Panc1 (cell line): ENCODE results near the gene CIAO3. TPM values are rescaled to one million over a fixed set of nuclear protein-coding genes. Genes with fewer than 3 reads are reported as not detected.

ENCODE experiments used
- ATAC-seq: fragments of 200-7000 bp; cut with Tn5 transposase; 2 replicates; pipeline ENCODE4 v1.9.1; 2020; ENCODE audit warnings: mild to moderate bottlenecking, moderate library complexity
- BruUV-seq: library from RNA; stranded (reverse); fragments of 400-500 nt; replicated peaks from 2 replicates; lab custom pipeline; 2021; lab: Mats Ljungman, UMichigan
- CTCF ChIA-PET: fragments of 300-600 bp; sonication (Branson Sonifier 250); formaldehyde crosslinking; loops from one replicate; lab custom pipeline; 2022; ENCODE audit warnings: antibody characterized with exemption; lab: Charles Lee
- POLR2A ChIA-PET: fragments of 300-600 bp; sonication (Branson Sonifier 250); formaldehyde crosslinking; loops from one replicate; lab custom pipeline; 2022; ENCODE audit warnings: antibody characterized with exemption; lab: Charles Lee
- DNase-seq: peaks from one replicate; pipeline ENCODE4 v3.0.0-alpha.2; 2010; ENCODE audit warnings: low read depth, low spot score
- H3K27ac ChIP-seq: 2 replicates; pipeline ENCODE4 v1.5.1; 2011; ENCODE audit warnings: mild to moderate bottlenecking, low read length, inconsistent platforms
- H3K27me3 ChIP-seq: fragments of 200-500 bp; sonication (Bioruptor generic); 2 replicates; pipeline ENCODE4 v1.6.0; 2014; ENCODE audit warnings: low read length, inconsistent platforms; ENCODE audit not compliant: control insufficient read depth, insufficient read depth
- H3K36me3 ChIP-seq: fragments of 200-500 bp; sonication (Bioruptor generic); 2 replicates; pipeline ENCODE4 v1.5.1; 2014; ENCODE audit warnings: inconsistent platforms, mild to moderate bottlenecking, low read length, moderate library complexity; ENCODE audit not compliant: control insufficient read depth, insufficient read depth
- H3K4me1 ChIP-seq: 2 replicates; pipeline ENCODE4 v1.5.1; 2011; ENCODE audit warnings: inconsistent platforms, mild to moderate bottlenecking, low read length, moderate library complexity; ENCODE audit not compliant: control insufficient read depth, insufficient read depth
- H3K4me3 ChIP-seq, 2 experiments: 2 replicates each; pipeline ENCODE4 v1.5.1; 2011 to 2012; ENCODE audit warnings: low read depth in 2 of 2, low read length in 2 of 2, mild to moderate bottlenecking in 2 of 2, inconsistent platforms in 1 of 2, moderate library complexity in 1 of 2
- H3K9me3 ChIP-seq: fragments of 200-500 bp; sonication (Bioruptor generic); 2 replicates; pipeline ENCODE4 v1.5.1; 2014; ENCODE audit warnings: low read depth, mild to moderate bottlenecking, inconsistent platforms, low read length, moderate library complexity; ENCODE audit not compliant: control insufficient read depth, insufficient read depth
- POLR2AphosphoS5 ChIP-seq: IDR thresholded peaks from 2 replicates; pipeline ENCODE4 v1.6.1; 2012; ENCODE audit warnings: mild to moderate bottlenecking, low read depth, low read length, moderate library complexity
- SIN3A ChIP-seq: IDR thresholded peaks from 2 replicates; pipeline ENCODE4 v1.6.1; 2012; ENCODE audit warnings: low read depth, mild to moderate bottlenecking, low read length, moderate library complexity, borderline replicate concordance; ENCODE audit not compliant: insufficient read depth
- TCF7L2 ChIP-seq: IDR thresholded peaks from 2 replicates; pipeline ENCODE4 v1.6.1; 2011; ENCODE audit warnings: mild to moderate bottlenecking, low read depth, low read length, inconsistent platforms
- in situ Hi-C: cut with HindIII; loops from 2 replicates; pipeline ENCODE4 v1.10.0; 2016; ENCODE audit warnings: low sequenced_read_pairs, low pct_unique_long_range_greater_than_20kb
- intact Hi-C: fragments of 100-400 bp; cut with micrococcal nuclease; formaldehyde crosslinking; loops from one replicate; pipeline ENCODE4 v1.10.0; 2022; ENCODE audit not compliant: unreplicated experiment
- total RNA-seq: library from RNA; stranded (reverse); gene quantifications from one replicate; pipeline ENCODE4 v1.2.1, GENCODE V29; 2021; ENCODE audit not compliant: unreplicated experiment
- TF ChIP-seq, protein P1 (sequence below), 2 experiments: IDR thresholded peaks; 2 replicates each; pipeline ENCODE4 v1.6.1; 2011 to 2012; ENCODE audit warnings: low read depth in 2 of 2, control low read depth in 1 of 2, low read length in 1 of 2, mild to moderate bottlenecking in 1 of 2, moderate library complexity in 1 of 2; ENCODE audit not compliant: insufficient read depth in 1 of 2
- TF ChIP-seq, protein P2 (sequence below): fragments of 450-650 bp; IDR thresholded peaks from 2 replicates; pipeline ENCODE4 v1.5.1; 2017; ENCODE audit warnings: mild to moderate bottlenecking

CIAO3 gene
- total RNA-seq, 1 experiment from 2014 or later, result 34.0 TPM

DNA sequence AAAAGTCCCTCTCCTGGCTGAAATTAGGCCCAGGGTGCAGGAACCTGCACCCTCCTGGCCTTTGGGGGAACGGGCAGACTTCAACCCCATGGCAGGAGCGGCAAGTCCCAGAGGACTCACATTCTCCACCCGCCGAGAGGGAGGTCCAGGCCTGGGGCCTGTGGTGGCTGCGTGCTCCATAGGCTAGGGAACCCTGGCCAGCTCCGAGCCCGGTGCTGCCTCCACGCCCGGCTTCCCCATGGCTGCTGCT lies 14.7 kb downstream of the CIAO3 start:
- TF ChIP-seq, protein P1, sequence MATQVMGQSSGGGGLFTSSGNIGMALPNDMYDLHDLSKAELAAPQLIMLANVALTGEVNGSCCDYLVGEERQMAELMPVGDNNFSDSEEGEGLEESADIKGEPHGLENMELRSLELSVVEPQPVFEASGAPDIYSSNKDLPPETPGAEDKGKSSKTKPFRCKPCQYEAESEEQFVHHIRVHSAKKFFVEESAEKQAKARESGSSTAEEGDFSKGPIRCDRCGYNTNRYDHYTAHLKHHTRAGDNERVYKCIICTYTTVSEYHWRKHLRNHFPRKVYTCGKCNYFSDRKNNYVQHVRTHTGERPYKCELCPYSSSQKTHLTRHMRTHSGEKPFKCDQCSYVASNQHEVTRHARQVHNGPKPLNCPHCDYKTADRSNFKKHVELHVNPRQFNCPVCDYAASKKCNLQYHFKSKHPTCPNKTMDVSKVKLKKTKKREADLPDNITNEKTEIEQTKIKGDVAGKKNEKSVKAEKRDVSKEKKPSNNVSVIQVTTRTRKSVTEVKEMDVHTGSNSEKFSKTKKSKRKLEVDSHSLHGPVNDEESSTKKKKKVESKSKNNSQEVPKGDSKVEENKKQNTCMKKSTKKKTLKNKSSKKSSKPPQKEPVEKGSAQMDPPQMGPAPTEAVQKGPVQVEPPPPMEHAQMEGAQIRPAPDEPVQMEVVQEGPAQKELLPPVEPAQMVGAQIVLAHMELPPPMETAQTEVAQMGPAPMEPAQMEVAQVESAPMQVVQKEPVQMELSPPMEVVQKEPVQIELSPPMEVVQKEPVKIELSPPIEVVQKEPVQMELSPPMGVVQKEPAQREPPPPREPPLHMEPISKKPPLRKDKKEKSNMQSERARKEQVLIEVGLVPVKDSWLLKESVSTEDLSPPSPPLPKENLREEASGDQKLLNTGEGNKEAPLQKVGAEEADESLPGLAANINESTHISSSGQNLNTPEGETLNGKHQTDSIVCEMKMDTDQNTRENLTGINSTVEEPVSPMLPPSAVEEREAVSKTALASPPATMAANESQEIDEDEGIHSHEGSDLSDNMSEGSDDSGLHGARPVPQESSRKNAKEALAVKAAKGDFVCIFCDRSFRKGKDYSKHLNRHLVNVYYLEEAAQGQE (IDR thresholded peaks at IDR 0.05; ENCODE audit: insufficient read depth in 1 of 2, low read depth in 2 of 2, low read length in 1 of 2), result 0 out of 4 replicates have a peak, but pooled peaks of 1 of the 2 experiments have one; percentile 16
- TF ChIP-seq SIN3A (0 out of 2 replicates have a peak, but pooled peaks have one; percentile 32), TCF7L2 (no peak)
- no peaks in the 10 kb centered on the region for H3K9me3 ChIP-seq
- DNase-seq (no peak), ATAC-seq (no peak)
- H3K27me3 ChIP-seq, result no peaks in the 10 kb centered on the region
- no peaks in the 10 kb centered on the region for H3K36me3 ChIP-seq
- in situ Hi-C loops (no loop called here), intact Hi-C loops (no loop called here)
- peaks cover 13% of the 10 kb centered on the region for H3K4me1 ChIP-seq
- POLR2A ChIA-PET, result interaction anchor here (0.7 kb wide), 1 partner anchor 163 kb away, joined by 3 read pairs; no protein-coding TSS in a partner anchor
- H3K27ac ChIP-seq, result peak overlapping the region; percentile 54; the same call in 1 of the 2 replicates
- H3K4me3 ChIP-seq, result peak overlapping the region in 1 of 2 experiments; percentile 64; a peak in 2 of 4 replicates
- BruUV-seq, result no TSS peak
- CTCF ChIA-PET, result no interaction called here

DNA sequence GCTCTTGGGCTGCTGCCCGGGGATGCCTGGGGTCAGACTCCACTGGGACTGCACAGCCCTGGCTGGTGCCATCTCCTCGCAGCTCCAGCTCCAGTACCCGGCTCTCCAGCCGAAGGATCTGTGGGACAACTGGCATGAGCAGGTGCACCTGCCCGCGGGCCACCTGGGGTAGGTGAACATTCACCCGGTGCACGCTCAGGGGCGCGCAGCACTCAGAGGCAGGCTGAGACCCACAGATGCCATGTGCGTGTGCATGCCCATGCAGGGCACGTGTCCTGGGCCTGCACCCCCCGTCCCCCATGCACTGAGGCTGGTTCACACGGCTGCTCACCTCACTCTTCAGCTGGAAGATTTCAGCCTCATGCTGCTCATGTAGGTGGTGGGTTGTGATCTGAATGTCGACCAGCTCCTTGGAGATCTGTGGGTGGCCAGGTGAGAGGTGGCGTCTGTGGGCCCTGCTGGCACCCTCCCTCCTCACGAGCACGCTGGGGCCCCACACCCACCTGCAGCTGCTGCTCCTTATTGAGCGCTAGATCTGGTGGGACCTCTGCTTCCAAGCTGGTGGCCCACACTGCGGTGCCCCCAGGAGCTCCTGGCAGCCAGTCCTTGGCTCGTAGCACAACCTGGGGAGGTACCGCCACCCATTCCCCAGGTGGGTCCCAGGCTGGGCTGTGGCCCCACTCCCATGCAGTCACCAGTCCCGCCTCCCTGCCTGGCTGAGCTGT lies 15.2 kb downstream of the CIAO3 start:
- ATAC-seq, result no peak
- Histone ChIP-seq H3K27me3 (no peaks in the 10 kb centered on the region), H3K27ac (peak overlapping the region; percentile 54; the same call in 1 of the 2 replicates), H3K4me3 (no peak overlapping the region), H3K36me3 (no peaks in the 10 kb centered on the region), H3K9me3 (no peaks in the 10 kb centered on the region), H3K4me1 (peaks cover 13% of the 10 kb centered on the region)
- intact Hi-C loops, result no loop called here
- in situ Hi-C loops, result no loop called here
- ChIA-PET CTCF (interaction anchor here (0.6 to 2.1 kb wide), 2 partner anchors 13 to 425 kb away, joined by 7 to 10 read pairs; no protein-coding TSS in a partner anchor), POLR2A (no interaction called here)
- DNase-seq, result no peak
- no TSS peak for BruUV-seq
- TF ChIP-seq SIN3A (no peak), POLR2AphosphoS5 (no peak), TCF7L2 (no peak)
- TF ChIP-seq, protein P1 (IDR thresholded peaks at IDR 0.05; ENCODE audit: insufficient read depth in 1 of 2, low read depth in 2 of 2, low read length in 1 of 2), result no peak
- TF ChIP-seq, protein P2, sequence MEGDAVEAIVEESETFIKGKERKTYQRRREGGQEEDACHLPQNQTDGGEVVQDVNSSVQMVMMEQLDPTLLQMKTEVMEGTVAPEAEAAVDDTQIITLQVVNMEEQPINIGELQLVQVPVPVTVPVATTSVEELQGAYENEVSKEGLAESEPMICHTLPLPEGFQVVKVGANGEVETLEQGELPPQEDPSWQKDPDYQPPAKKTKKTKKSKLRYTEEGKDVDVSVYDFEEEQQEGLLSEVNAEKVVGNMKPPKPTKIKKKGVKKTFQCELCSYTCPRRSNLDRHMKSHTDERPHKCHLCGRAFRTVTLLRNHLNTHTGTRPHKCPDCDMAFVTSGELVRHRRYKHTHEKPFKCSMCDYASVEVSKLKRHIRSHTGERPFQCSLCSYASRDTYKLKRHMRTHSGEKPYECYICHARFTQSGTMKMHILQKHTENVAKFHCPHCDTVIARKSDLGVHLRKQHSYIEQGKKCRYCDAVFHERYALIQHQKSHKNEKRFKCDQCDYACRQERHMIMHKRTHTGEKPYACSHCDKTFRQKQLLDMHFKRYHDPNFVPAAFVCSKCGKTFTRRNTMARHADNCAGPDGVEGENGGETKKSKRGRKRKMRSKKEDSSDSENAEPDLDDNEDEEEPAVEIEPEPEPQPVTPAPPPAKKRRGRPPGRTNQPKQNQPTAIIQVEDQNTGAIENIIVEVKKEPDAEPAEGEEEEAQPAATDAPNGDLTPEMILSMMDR, result no peak
